ENCODE measurements around the gene PDE1C. TPM values are rescaled to one million over a fixed set of nuclear protein-coding genes. Genes with fewer than 3 reads are reported as not detected.

PDE1C gene
- total and polyA plus RNA-seq, 2 of the 4 experiments (the other 2 are of a cell fraction): 14.2 to 61.5 TPM

- no peak overlapping the region for H3K56ac ChIP-seq (ENCODE audit: extremely low read depth, insufficient read depth, low read length)
- in situ Hi-C loops (cut with MboI; ENCODE audit: low sequenced_read_pairs): no loop called here
- no peak overlapping the region for H3K18ac ChIP-seq (ENCODE audit: low read depth, low read length)
- H3K79me1 ChIP-seq (ENCODE audit: low read depth in 1 of 2, low read length in 2 of 2): no peaks in the 10 kb centered on the region
- H3K4me1 ChIP-seq (ENCODE audit: control insufficient read depth, insufficient read depth, low read length): no peaks in the 10 kb centered on the region; the same call in 1 of the 2 replicates
- CTCF ChIA-PET: no interaction called here
- no peak overlapping the region for H4K8ac ChIP-seq (ENCODE audit: low read depth in 2 of 2, low read length in 2 of 2)
- dilution Hi-C loops (cut with HindIII; ENCODE audit: low sequenced_read_pairs, unreplicated experiment): no loop called here
- H2BK5ac ChIP-seq (ENCODE audit: low read depth, low read length, poor library complexity, severe bottlenecking): no peak overlapping the region
- ATAC-seq (ENCODE audit: low read depth) (no peak), DNase-seq (no peak)
- H3K27me3 ChIP-seq (ENCODE audit: control insufficient read depth, insufficient read depth, low read length): no peaks in the 10 kb centered on the region
- no peak overlapping the region for H4K5ac ChIP-seq (ENCODE audit: low read depth, low read length)
- no peak overlapping the region for H3K4ac ChIP-seq (ENCODE audit: low read depth, low read length)
- H3K9me1 ChIP-seq (ENCODE audit: insufficient read depth, low read length): peaks cover 9% of the 10 kb centered on the region
- H3K4me3 ChIP-seq (ENCODE audit: insufficient read depth, low read depth, low read length): no peak overlapping the region
- no TSS peak for BruUV-seq (replicated peaks)
- no peak overlapping the region for H3K4me2 ChIP-seq (ENCODE audit: low read depth, low read length)
- no peaks in the 10 kb centered on the region for H3K9me3 ChIP-seq (ENCODE audit: control insufficient read depth, insufficient read depth, low read length)
- TF ChIP-seq ELK1 (IDR thresholded peaks at IDR 0.05; ENCODE audit: borderline replicate concordance, low read depth, low read length) (no peak), USF2 (IDR thresholded peaks at IDR 0.05; ENCODE audit: low read depth, low read length) (no peak), CHD1 (IDR thresholded peaks at IDR 0.05; ENCODE audit: low read depth, low read length) (no peak), MAFK (IDR thresholded peaks at IDR 0.05; ENCODE audit: low read depth, low read length) (no peak), SMC3 (IDR thresholded peaks at IDR 0.05; ENCODE audit: low read depth, low read length) (no peak), MAZ (IDR thresholded peaks at IDR 0.05; ENCODE audit: borderline replicate concordance, low read depth, low read length) (no peak), RFX5 (IDR thresholded peaks at IDR 0.05; ENCODE audit: low read depth, low read length) (no peak), NFE2L2 (IDR thresholded peaks at IDR 0.05; ENCODE audit: low read depth, low read length) (no peak), RCOR1 (IDR thresholded peaks at IDR 0.05; ENCODE audit: insufficient replicate concordance, low read length) (no peak)
- TF ChIP-seq, protein P1, sequence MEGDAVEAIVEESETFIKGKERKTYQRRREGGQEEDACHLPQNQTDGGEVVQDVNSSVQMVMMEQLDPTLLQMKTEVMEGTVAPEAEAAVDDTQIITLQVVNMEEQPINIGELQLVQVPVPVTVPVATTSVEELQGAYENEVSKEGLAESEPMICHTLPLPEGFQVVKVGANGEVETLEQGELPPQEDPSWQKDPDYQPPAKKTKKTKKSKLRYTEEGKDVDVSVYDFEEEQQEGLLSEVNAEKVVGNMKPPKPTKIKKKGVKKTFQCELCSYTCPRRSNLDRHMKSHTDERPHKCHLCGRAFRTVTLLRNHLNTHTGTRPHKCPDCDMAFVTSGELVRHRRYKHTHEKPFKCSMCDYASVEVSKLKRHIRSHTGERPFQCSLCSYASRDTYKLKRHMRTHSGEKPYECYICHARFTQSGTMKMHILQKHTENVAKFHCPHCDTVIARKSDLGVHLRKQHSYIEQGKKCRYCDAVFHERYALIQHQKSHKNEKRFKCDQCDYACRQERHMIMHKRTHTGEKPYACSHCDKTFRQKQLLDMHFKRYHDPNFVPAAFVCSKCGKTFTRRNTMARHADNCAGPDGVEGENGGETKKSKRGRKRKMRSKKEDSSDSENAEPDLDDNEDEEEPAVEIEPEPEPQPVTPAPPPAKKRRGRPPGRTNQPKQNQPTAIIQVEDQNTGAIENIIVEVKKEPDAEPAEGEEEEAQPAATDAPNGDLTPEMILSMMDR (conservative IDR thresholded peaks at IDR 0.05; ENCODE audit: low read depth, low read length): no peak
- H2BK20ac ChIP-seq (ENCODE audit: low read depth, low read length): no peak overlapping the region
- no peak overlapping the region for H2BK120ac ChIP-seq (ENCODE audit: low read depth, low read length)
- intact Hi-C loops (cut with micrococcal nuclease): no loop called here
- WGBS, 2 experiments (ENCODE audit: extremely low coverage in 2 of 2, insufficient read length in 1 of 2): no CpG with 5 or more reads among the region's 2 CpGs
- no peak overlapping the region for H2BK15ac ChIP-seq (ENCODE audit: low read depth, low read length)
- H3K9ac ChIP-seq (ENCODE audit: low read depth, low read length): no peak overlapping the region
- H2AFZ ChIP-seq (replicated peaks; ENCODE audit: low read length, poor library complexity): no peak overlapping the region
- no peak overlapping the region for H2AK9ac ChIP-seq (replicated peaks; ENCODE audit: low read depth, low read length, poor library complexity)
- H3K36me3 ChIP-seq (ENCODE audit: control insufficient read depth, insufficient read depth, low read length): no peaks in the 10 kb centered on the region
- POLR2A ChIA-PET (ENCODE audit: unreplicated experiment): no interaction called here
- no peak overlapping the region for H4K91ac ChIP-seq (ENCODE audit: insufficient read depth, low read depth, low read length)
- H4K20me1 ChIP-seq (ENCODE audit: insufficient read depth, low read length): no peaks in the 10 kb centered on the region
- no peak overlapping the region for H3K23ac ChIP-seq (ENCODE audit: low read depth, low read length)
- no peak overlapping the region for H2AK5ac ChIP-seq (ENCODE audit: low read depth, low read length)
- no peak overlapping the region for H3K27ac ChIP-seq (ENCODE audit: insufficient read depth, low read length)
- H3K14ac ChIP-seq (replicated peaks; ENCODE audit: low read depth, low read length): no peak overlapping the region
Observed at GRCh38 chr7:31772211-31772610, 298.0 kb downstream of the PDE1C start.

Data from IMR-90 (cell line).